ENCODE measurements around the gene FAM53B. TPM values are rescaled to one million over a fixed set of nuclear protein-coding genes. Genes with fewer than 3 reads are reported as not detected.

FAM53B gene
- total RNA-seq, 2 donors from 2014 or later, result 17.1 to 21.1 TPM

GRCh38 chr10:124706462-124707143, 37.6 kb downstream of the FAM53B start:
- Histone ChIP-seq H3K4me3 (no peak overlapping the region), H3K4me1 (peaks cover 56% of the 10 kb centered on the region), H3K27ac (no peak overlapping the region), H3K36me3 (replicated peaks in 1 of 2; ENCODE audit: insufficient read depth in 1 of 2, low read depth in 2 of 2) (no peaks in the 10 kb centered on the region), H3K9me3 (no peaks in the 10 kb centered on the region), H3K27me3 (no peaks in the 10 kb centered on the region)
- intact Hi-C loops (cut with DNase I), result no loop called here
- WGBS, 2 donors, result 85 to 93% methylated on average over 6 to 9 of the region's 9 CpGs
- TF ChIP-seq, protein P1, sequence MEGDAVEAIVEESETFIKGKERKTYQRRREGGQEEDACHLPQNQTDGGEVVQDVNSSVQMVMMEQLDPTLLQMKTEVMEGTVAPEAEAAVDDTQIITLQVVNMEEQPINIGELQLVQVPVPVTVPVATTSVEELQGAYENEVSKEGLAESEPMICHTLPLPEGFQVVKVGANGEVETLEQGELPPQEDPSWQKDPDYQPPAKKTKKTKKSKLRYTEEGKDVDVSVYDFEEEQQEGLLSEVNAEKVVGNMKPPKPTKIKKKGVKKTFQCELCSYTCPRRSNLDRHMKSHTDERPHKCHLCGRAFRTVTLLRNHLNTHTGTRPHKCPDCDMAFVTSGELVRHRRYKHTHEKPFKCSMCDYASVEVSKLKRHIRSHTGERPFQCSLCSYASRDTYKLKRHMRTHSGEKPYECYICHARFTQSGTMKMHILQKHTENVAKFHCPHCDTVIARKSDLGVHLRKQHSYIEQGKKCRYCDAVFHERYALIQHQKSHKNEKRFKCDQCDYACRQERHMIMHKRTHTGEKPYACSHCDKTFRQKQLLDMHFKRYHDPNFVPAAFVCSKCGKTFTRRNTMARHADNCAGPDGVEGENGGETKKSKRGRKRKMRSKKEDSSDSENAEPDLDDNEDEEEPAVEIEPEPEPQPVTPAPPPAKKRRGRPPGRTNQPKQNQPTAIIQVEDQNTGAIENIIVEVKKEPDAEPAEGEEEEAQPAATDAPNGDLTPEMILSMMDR (IDR thresholded peaks at IDR 0.05), result no peak
- DNase-seq (no peak), ATAC-seq (no peak)

GRCh38 chr10:124705817-124706461, 38.2 kb downstream of the FAM53B start:
- no peak for DNase-seq
- no peak for ATAC-seq
- H3K9me3 ChIP-seq, result no peaks in the 10 kb centered on the region
- peaks cover 62% of the 10 kb centered on the region for H3K4me1 ChIP-seq
- intact Hi-C loops (cut with DNase I), result no loop called here
- H3K4me3 ChIP-seq, result no peak overlapping the region
- TF ChIP-seq POLR2A (IDR thresholded peaks at IDR 0.05), result no peak
- no peaks in the 10 kb centered on the region for H3K36me3 ChIP-seq (replicated peaks in 1 of 2; ENCODE audit: insufficient read depth in 1 of 2, low read depth in 2 of 2)
- H3K27ac ChIP-seq, result no peak overlapping the region
- H3K27me3 ChIP-seq, result no peaks in the 10 kb centered on the region
- 89 to 90% methylated on average over 11 to 12 of the region's 12 CpGs for WGBS, 2 donors

DNA sequence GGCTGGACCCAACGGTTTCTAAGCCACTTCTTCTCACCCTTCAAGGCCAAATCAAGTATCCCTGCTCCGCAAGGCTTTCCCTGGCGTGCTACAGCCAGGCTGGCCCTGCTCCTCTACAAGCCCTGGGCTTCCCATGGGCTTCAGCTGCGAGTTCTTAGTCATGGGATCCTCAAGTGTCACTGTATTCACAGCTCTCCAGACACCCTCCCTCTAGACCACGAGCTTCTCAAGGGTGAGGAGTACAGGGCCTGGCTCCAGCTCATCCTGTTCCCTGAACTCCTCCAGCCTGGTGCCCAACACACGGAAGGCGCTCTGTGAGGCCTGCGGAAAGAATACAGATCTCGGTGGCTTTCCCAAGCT, 38.8 kb downstream of the FAM53B start:
- Histone ChIP-seq H3K27ac (no peak overlapping the region), H3K4me3 (no peak overlapping the region), H3K36me3 (replicated peaks in 1 of 2; ENCODE audit: insufficient read depth in 1 of 2, low read depth in 2 of 2) (no peaks in the 10 kb centered on the region), H3K27me3 (no peaks in the 10 kb centered on the region), H3K4me1 (peaks cover 68% of the 10 kb centered on the region), H3K9me3 (no peaks in the 10 kb centered on the region)
- WGBS, 2 donors, result 80 to 84% methylated on average over 5 to 9 of the region's 9 CpGs
- ATAC-seq (no peak), DNase-seq (no peak)
- intact Hi-C loops (cut with DNase I), result no loop called here
- TF ChIP-seq, protein P1 (IDR thresholded peaks at IDR 0.05), result no peak
- no peak for TF ChIP-seq POLR2A (IDR thresholded peaks at IDR 0.05)

DNA sequence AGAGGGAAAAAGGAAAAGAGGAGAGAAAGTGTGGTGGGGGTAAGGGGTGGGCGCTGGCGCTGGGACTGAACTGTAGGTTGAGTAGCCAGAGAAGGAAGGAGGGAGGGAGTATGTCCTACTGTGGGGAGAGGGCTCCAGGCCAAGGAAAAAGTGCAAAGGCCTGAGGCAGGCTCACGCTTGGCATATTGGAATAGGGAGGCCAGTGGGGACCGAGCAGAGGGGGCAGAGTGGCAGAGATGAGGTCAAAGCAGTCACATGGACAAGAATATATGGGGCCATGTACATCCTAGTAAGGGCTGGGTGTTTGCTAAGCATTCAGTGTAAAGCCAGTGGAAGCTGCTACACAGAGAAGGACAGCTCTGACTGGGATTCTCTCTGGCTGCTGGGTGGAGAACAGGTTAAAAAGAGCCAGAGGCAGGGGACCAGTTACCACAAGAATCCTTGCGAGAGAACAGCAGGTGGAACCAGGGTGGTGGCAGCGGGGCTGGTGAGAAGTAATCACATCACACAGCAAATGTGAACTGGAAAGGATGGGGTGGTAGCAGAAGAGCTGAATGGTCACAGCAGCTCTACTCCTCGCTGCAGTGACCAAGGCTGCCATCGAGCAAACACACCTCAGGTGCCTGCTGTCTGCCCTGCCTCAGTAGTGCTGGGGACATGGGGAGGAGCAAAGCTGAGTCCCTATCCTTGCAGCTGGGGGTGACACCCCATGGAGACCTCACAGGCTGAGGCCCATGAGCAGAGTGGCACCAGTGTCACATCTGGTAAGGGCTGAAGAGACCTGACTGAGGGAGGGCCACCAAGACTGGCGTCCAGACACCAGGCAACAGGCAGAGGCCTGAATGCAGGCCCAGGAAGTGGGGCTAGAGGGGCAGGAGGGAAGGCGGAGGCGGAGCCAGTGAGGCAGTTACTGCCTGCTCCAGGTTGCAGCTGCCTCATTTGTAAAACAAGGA, 39.5 kb downstream of the FAM53B start:
- Histone ChIP-seq H3K4me3 (no peak overlapping the region), H3K27me3 (no peaks in the 10 kb centered on the region), H3K27ac (peak overlapping the region in 2 of 4 donors; percentile 51 to 56), H3K9me3 (no peaks in the 10 kb centered on the region), H3K36me3 (replicated peaks in 1 of 2; ENCODE audit: insufficient read depth in 1 of 2, low read depth in 2 of 2) (no peaks in the 10 kb centered on the region), H3K4me1 (peaks cover 75% of the 10 kb centered on the region)
- 88 to 89% methylated on average over 9 to 11 of the region's 11 CpGs for WGBS, 2 donors
- no peak for ATAC-seq
- no peak for DNase-seq
- TF ChIP-seq, protein P1 (IDR thresholded peaks at IDR 0.05), result no peak
- no peak for TF ChIP-seq POLR2A (IDR thresholded peaks at IDR 0.05)
- intact Hi-C loops (cut with DNase I), result no loop called here

Measured in body of pancreas (tissue), 4 donors.